ACC112 (cell line): Measurements from ENCODE around the gene DTWD2.
"Not testable (repeated sequence)": the region's sequence is repeated elsewhere in the genome, so short reads cannot be mapped to it uniquely, and the experiment has no call there.

Source experiments
- H2AFZ ChIP-seq: fragments of 200-600 bp; sonication (generic); one replicate; pipeline ENCODE4 v1.6.0; 2017; ENCODE audit warnings: antibody characterized with exemption, low read length; ENCODE audit not compliant: unreplicated experiment
- H3K27ac ChIP-seq: fragments of 200-600 bp; sonication (generic); 2 replicates; pipeline ENCODE4 v1.5.1; 2014; ENCODE audit warnings: low read depth, mild to moderate bottlenecking, antibody characterized with exemption, low read length, moderate library complexity
- H3K27me3 ChIP-seq: fragments of 200-600 bp; sonication (generic); 2 replicates; pipeline ENCODE4 v1.6.1; 2014; ENCODE audit warnings: mild to moderate bottlenecking, antibody characterized with exemption, low read length, moderate library complexity, mixed read lengths; ENCODE audit not compliant: insufficient read depth
- H3K36me3 ChIP-seq: fragments of 200-600 bp; sonication (generic); 2 replicates; pipeline ENCODE4 v1.6.1; 2016; ENCODE audit warnings: mild to moderate bottlenecking, antibody characterized with exemption, low read length, moderate library complexity, mixed read lengths; ENCODE audit not compliant: insufficient read depth
- H3K4me1 ChIP-seq: fragments of 200-600 bp; sonication (generic); one replicate; pipeline ENCODE4 v1.6.1; 2016; ENCODE audit warnings: low read length, mixed read lengths; ENCODE audit not compliant: insufficient read depth, unreplicated experiment, control insufficient read depth
- H3K4me3 ChIP-seq: fragments of 200-600 bp; sonication (generic); 2 replicates; pipeline ENCODE4 v1.5.1; 2014; ENCODE audit warnings: mild to moderate bottlenecking, low read depth, low read length
- H3K79me2 ChIP-seq: fragments of 200-600 bp; sonication (generic); one replicate; pipeline ENCODE4 v1.6.0; 2016; ENCODE audit warnings: low read length; ENCODE audit not compliant: control insufficient read depth, unreplicated experiment, insufficient read depth

DTWD2 gene

GRCh38 chr5:118996098-118996497 lies 7.8 kb upstream of the DTWD2 start:
- H3K4me1 ChIP-seq, result no peaks in the 10 kb centered on the region
- no peaks in the 10 kb centered on the region for H3K79me2 ChIP-seq
- H3K27ac ChIP-seq, result no peak overlapping the region
- no peak overlapping the region for H3K4me3 ChIP-seq
- no peaks in the 10 kb centered on the region for H3K36me3 ChIP-seq
- H2AFZ ChIP-seq, result no peak overlapping the region
- H3K27me3 ChIP-seq, result peaks cover 3% of the 10 kb centered on the region; the same call in 1 of the 2 replicates

- Histone ChIP-seq H3K36me3 (no peaks in the 10 kb centered on the region), H3K4me1 (no peaks in the 10 kb centered on the region), H3K4me3 (no peak overlapping the region), H3K27ac (no peak overlapping the region), H3K27me3 (no peaks in the 10 kb centered on the region), H3K79me2 (no peaks in the 10 kb centered on the region), H2AFZ (no peak overlapping the region)
Measured at GRCh38 chr5:118994595-118994994, 6.2 kb upstream of the DTWD2 start.

GRCh38 chr5:118993118-118993517 lies 4.8 kb upstream of the DTWD2 start:
- H3K79me2 ChIP-seq, H2AFZ ChIP-seq, H3K4me1 ChIP-seq, H3K27ac ChIP-seq, H3K36me3 ChIP-seq, H3K27me3 ChIP-seq, H3K4me3 ChIP-seq: not testable (repeated sequence)

DNA sequence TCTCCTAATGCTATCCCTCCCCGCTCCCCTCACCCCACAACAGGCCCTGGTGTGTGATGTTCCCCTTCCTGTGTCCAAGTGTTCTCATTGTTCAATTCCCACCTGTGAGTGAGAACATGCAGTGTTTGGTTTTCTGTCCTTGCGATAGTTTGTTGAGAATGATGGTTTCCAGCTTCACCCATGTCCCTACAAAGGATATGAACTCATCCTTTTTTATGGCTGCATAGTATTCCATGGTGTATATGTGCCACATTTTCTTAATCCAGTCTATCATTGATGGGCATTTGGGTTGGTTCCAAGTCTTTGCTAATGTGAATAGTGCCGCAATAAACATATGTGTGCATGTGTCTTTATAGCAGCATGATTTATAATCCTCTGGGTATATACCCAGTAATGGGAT lies 3.7 kb upstream of the DTWD2 start:
- not testable (repeated sequence) for H3K4me3 ChIP-seq, H3K36me3 ChIP-seq, H2AFZ ChIP-seq, H3K79me2 ChIP-seq, H3K4me1 ChIP-seq, H3K27me3 ChIP-seq, H3K27ac ChIP-seq

DNA sequence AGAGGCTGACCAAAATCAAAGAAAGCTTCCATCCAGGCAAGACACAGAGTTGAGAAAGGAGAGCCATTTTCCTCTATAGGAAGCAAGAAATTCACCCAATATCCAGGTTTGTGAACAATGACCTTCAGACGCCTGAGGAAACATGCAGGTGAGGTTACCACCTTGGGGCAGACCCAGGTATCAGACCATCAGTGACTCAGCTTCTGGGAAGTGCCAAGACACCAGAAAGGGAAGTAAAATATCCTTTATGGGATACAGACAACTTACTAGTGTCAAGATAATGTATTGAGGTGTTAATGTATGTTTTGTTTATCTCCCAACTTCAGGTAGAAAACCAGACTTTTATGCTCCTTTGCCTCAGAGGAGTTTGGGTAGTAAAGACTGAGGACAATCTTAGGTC lies 2.2 kb upstream of the DTWD2 start:
- no peaks in the 10 kb centered on the region for H3K36me3 ChIP-seq
- H3K79me2 ChIP-seq, result no peaks in the 10 kb centered on the region
- no peaks in the 10 kb centered on the region for H3K27me3 ChIP-seq
- H3K4me3 ChIP-seq, result no peak overlapping the region
- H2AFZ ChIP-seq, result no peak overlapping the region
- peaks cover 5% of the 10 kb centered on the region for H3K4me1 ChIP-seq
- no peak overlapping the region for H3K27ac ChIP-seq

GRCh38 chr5:118989816-118990215 lies 1.5 kb upstream of the DTWD2 start:
- H3K4me1 ChIP-seq, result peaks cover 5% of the 10 kb centered on the region
- H3K27me3 ChIP-seq, result no peaks in the 10 kb centered on the region
- H3K36me3 ChIP-seq, result no peaks in the 10 kb centered on the region
- H3K79me2 ChIP-seq, result no peaks in the 10 kb centered on the region
- H3K27ac ChIP-seq, result no peak overlapping the region
- H3K4me3 ChIP-seq, result no peak overlapping the region
- peak overlapping the region; percentile 64 for H2AFZ ChIP-seq

- H3K4me1 ChIP-seq, result peaks cover 5% of the 10 kb centered on the region
- peak overlapping the region; percentile 81 for H3K4me3 ChIP-seq
- H2AFZ ChIP-seq, result peak overlapping the region; percentile 64
- H3K36me3 ChIP-seq, result no peaks in the 10 kb centered on the region
- H3K27me3 ChIP-seq, result no peaks in the 10 kb centered on the region
- H3K27ac ChIP-seq, result no peak overlapping the region
- H3K79me2 ChIP-seq, result no peaks in the 10 kb centered on the region
Measured at GRCh38 chr5:118988866-118989180, 476 bp upstream of the DTWD2 start.

- Histone ChIP-seq H3K36me3 (no peaks in the 10 kb centered on the region), H3K4me3 (no peak overlapping the region), H2AFZ (no peak overlapping the region), H3K79me2 (no peaks in the 10 kb centered on the region), H3K27me3 (no peaks in the 10 kb centered on the region), H3K4me1 (peaks cover 5% of the 10 kb centered on the region), H3K27ac (no peak overlapping the region)
Measured at GRCh38 chr5:118984602-118985001, 3.7 kb downstream of the DTWD2 start.

DNA sequence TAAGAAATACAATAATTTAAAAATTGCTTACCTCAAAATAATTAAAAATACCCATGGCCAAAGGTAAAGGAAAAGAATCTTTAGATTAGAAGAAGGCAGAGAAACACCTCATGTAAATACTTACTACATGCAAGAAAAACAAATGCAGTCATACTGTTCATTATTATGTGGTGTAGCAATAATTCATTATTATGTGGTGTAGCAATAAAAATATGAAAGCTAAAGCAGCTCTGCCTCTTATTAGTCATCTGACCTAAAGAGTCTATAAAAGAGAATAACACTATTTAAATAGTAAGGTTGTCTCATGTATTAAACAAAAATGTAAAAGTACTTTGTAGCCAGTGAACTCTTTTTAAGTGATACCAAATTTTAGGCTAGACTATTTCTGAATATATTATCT lies 6.6 kb downstream of the DTWD2 start:
- Histone ChIP-seq H3K36me3 (no peaks in the 10 kb centered on the region), H3K27ac (no peak overlapping the region), H3K4me3 (no peak overlapping the region), H3K27me3 (no peaks in the 10 kb centered on the region), H3K4me1 (no peaks in the 10 kb centered on the region), H2AFZ (no peak overlapping the region), H3K79me2 (no peaks in the 10 kb centered on the region)

DNA sequence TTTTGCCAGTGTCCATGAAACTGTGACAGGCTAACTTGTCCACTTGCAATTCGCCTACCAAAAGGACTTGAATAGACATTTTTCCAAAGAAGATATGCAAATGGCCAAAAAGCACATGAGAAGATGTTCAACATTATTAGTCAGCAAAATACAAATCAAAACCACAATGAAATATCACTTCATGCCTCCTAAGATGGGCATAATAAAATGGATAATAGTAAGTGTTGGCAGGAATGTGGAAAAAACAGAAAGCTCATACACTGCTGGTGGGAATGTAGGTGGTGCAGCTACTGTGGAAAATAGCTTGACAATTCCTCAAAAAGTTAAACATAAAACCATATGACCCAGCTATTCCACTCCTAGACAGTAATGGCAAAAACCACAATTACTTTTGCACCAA lies 7.9 kb downstream of the DTWD2 start:
- no peak overlapping the region for H3K27ac ChIP-seq
- no peaks in the 10 kb centered on the region for H3K27me3 ChIP-seq
- no peaks in the 10 kb centered on the region for H3K4me1 ChIP-seq
- H2AFZ ChIP-seq, result no peak overlapping the region
- no peak overlapping the region for H3K4me3 ChIP-seq
- no peaks in the 10 kb centered on the region for H3K79me2 ChIP-seq
- no peaks in the 10 kb centered on the region for H3K36me3 ChIP-seq

DNA sequence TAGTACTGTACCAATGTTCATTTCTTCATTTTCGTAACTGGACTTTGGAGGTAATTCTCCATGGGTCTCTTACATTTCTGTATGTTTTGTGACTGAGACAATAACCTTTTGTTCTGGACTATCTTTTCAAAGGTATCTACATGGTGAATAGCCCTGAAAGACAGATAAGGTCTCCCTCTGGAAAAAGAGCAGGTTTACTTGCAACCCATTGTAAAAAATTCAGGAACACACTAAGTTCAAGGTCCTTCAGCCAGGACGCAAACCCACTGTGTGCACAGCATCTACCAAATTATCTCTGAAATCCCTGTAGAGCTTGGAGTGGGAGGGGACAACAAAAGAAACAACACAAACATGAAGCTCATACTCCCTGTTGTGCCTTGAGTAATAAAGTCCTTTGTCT lies 8.3 kb downstream of the DTWD2 start:
- Histone ChIP-seq H3K4me3 (no peak overlapping the region), H3K27me3 (no peaks in the 10 kb centered on the region), H3K36me3 (no peaks in the 10 kb centered on the region), H3K4me1 (no peaks in the 10 kb centered on the region), H3K27ac (no peak overlapping the region), H3K79me2 (no peaks in the 10 kb centered on the region), H2AFZ (no peak overlapping the region)
